Bronchial epithelial cell (primary cell): Measurements from ENCODE around the gene PKNOX2. TPM values are rescaled to one million over a fixed set of nuclear protein-coding genes. Genes with fewer than 3 reads are reported as not detected.

Source experiments
- DNase-seq: peaks from one replicate; pipeline ENCODE4 v3.0.0-alpha.2; 2010; ENCODE audit warnings: low read depth
- FAIRE-seq: peaks from 2 replicates; lab custom pipeline; 2011; peaks lifted over from hg19 to GRCh38; lab: Jason Lieb, UNC
- H3K27me3 ChIP-seq: 2 replicates; pipeline ENCODE4 v1.5.1; 2011; ENCODE audit warnings: low read length; ENCODE audit not compliant: control insufficient read depth, insufficient read depth
- H3K36me3 ChIP-seq: 2 replicates; pipeline ENCODE4 v1.5.1; 2011; ENCODE audit warnings: low read length; ENCODE audit not compliant: control insufficient read depth, insufficient read depth
- H3K4me3 ChIP-seq: 2 replicates; pipeline ENCODE4 v1.5.1; 2011; ENCODE audit warnings: mild to moderate bottlenecking, low read depth, low read length, control low read depth
- CTCF ChIP-seq: IDR thresholded peaks from 2 replicates; pipeline ENCODE4 v1.5.1; 2011; ENCODE audit warnings: mild to moderate bottlenecking, moderate library complexity, low read length, control low read depth, inconsistent platforms; ENCODE audit not compliant: insufficient read depth, severe bottlenecking
- total RNA-seq: library from RNA; depleted of rRNA; stranded (reverse); fragments of >200 nt; gene quantifications from 2 replicates; pipeline ENCODE4 v1.2.1, GENCODE V29; 2014

PKNOX2 gene
- total RNA-seq, 1 donor from 2014 or later, result not detected

DNA sequence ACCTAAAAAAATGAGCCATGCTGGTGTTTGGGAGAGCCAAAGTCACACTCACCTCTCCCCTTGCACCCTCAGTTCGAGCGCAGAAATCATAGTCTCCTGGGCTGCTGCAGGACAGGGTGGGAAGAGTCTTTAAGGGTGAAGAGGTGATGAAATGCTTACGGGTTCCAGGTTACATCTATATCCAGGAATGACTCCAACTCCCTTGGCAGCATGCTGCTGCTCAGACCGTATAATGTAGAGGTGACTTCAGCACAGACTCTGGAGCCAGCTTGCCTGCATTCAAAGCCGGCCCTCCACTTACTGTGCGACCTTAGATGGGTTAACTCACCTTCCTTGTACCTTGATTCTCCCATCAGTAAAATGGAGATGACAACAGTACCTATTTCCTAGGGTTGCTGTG lies 17.3 kb upstream of the PKNOX2 start:
- no peak for DNase-seq
- FAIRE-seq, result no peak
- H3K36me3 ChIP-seq, result no peaks in the 10 kb centered on the region
- no peak overlapping the region for H3K4me3 ChIP-seq
- no peak for TF ChIP-seq CTCF
- H3K27me3 ChIP-seq, result peaks cover 2% of the 10 kb centered on the region

DNA sequence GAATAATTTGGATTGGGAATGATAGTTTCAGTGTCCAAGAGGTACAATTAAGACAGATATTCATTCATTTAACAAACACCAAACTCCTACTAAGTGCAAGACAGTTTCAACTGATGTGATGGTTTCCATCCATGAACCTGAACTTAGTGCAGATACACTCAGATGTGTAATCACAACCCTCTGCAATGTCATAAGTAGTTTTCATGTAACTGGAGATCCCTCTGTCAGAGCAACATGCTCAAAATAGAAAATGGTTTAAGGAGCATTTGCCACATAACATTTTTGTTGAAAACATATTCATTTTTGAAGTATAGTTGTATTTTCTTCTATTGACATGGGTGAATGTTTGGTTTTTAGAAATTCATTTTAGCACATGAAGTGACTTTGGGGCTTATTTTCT lies 16.5 kb upstream of the PKNOX2 start:
- FAIRE-seq (no peak), DNase-seq (no peak)
- peaks cover 2% of the 10 kb centered on the region for H3K27me3 ChIP-seq
- TF ChIP-seq CTCF, result no peak
- no peaks in the 10 kb centered on the region for H3K36me3 ChIP-seq
- H3K4me3 ChIP-seq, result no peak overlapping the region

- peaks cover 2% of the 10 kb centered on the region for H3K27me3 ChIP-seq
- no peak for TF ChIP-seq CTCF
- H3K4me3 ChIP-seq, result no peak overlapping the region
- no peak for FAIRE-seq
- no peak for DNase-seq
- H3K36me3 ChIP-seq, result no peaks in the 10 kb centered on the region
These were observed 15.8 kb upstream of the PKNOX2 start for GRCh38 chr11:125148743-125149142.

GRCh38 chr11:125153837-125154236 lies 10.7 kb upstream of the PKNOX2 start:
- Histone ChIP-seq H3K27me3 (peaks cover 1% of the 10 kb centered on the region), H3K36me3 (no peaks in the 10 kb centered on the region), H3K4me3 (no peak overlapping the region)
- FAIRE-seq (no peak), DNase-seq (no peak)
- TF ChIP-seq CTCF, result no peak

- FAIRE-seq, result no peak
- H3K27me3 ChIP-seq, result peaks cover 1% of the 10 kb centered on the region
- H3K4me3 ChIP-seq, result no peak overlapping the region
- H3K36me3 ChIP-seq, result no peaks in the 10 kb centered on the region
- no peak for TF ChIP-seq CTCF
- no peak for DNase-seq
These were observed 10.0 kb upstream of the PKNOX2 start for GRCh38 chr11:125154378-125155099.

DNA sequence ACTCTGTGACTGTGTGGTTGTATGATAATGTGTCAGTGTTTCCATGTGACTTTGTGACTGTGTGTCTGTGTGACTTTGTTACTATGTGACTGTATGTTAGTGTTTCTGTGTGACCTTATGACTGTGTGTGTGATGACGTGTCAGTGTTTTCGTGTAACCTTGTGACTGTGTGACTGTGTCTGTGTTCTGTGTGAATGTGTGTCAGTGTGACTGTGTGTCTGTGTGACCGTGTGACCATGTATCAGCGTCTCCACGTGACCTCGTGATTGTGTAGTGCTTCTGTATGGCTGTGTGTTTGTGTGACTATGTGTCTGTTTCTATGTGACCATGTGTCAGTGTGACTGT lies 9.5 kb upstream of the PKNOX2 start:
- peaks cover 1% of the 10 kb centered on the region for H3K27me3 ChIP-seq
- no peak for TF ChIP-seq CTCF
- no peaks in the 10 kb centered on the region for H3K36me3 ChIP-seq
- DNase-seq (no peak), FAIRE-seq (no peak)
- no peak overlapping the region for H3K4me3 ChIP-seq
